Articular chondrocyte of knee joint (primary cell): ENCODE data around the gene BET1. TPM values are rescaled to one million over a fixed set of nuclear protein-coding genes. Genes with fewer than 3 reads are reported as not detected.

Experiments used
- total RNA-seq: library from RNA; depleted of rRNA; stranded (reverse); fragments of >200 nt; gene quantifications from 2 replicates; pipeline ENCODE4 v1.2.3, GENCODE V29; 2012

BET1 gene
- 35.3 and 43.3 TPM in 2 replicates for total RNA-seq

GRCh38 chr7:94004024-94004951, at the start of gene BET1:
TSS of gene BET1 (minus strand) at chr7:94004355. CDS start at chr7:94004216, 139 bp downstream.

Other genes starting within 250 kb of the BET1 start
- gene TFPI2, start 113.6 kb downstream of the BET1 start, total RNA-seq, result 6.4 and 16.0 TPM in 2 replicates
- gene GNGT1, start 97.8 kb downstream of the BET1 start, total RNA-seq, result not detected in 2 replicates
- gene GNG11, start 82.6 kb downstream of the BET1 start, total RNA-seq, result 11.5 and 15.2 TPM in 2 replicates